ENCODE measurements around the gene GPR101. TPM values are rescaled to one million over a fixed set of nuclear protein-coding genes. Genes with fewer than 3 reads are reported as not detected.

The GPR101 gene
- total RNA-seq, 1 experiment from 2014 or later: not detected

DNA sequence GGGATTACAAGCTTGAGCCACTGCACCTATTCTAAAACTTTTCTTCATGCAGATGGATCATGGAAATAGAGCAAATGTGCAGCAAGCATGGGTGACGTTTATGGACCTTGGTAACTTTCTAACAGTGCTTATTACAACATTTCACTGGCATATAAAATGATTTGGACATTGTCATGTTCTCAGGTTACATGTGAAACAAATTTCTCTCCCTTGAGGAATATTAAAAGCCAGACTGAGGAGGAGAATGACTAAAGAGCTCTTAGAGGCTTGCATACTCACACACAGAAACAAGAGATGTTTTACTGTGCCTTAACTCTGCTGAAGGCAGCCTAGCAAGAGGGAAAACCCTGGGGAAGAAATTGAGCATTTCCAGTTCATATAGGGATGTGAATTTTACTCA is 38.6 kb upstream of the GPR101 start:
- H3K4ac ChIP-seq (ENCODE audit: low read depth, low read length): no peak overlapping the region
- peaks cover 29 to 35% of the 10 kb centered on the region in 2 experiments for H3K9me3 Mint-ChIP-seq
- no peak overlapping the region for H3K4me3 Mint-ChIP-seq
- H2AFZ ChIP-seq (ENCODE audit: low read length): no peak overlapping the region
- no peak overlapping the region for H2BK12ac ChIP-seq (ENCODE audit: insufficient read length, low read depth, low read length)
- no peak overlapping the region for H3T11ph ChIP-seq (ENCODE audit: low read length)
- no peaks in the 10 kb centered on the region; a peak in 1 of 7 replicates for H3K36me3 Mint-ChIP-seq (ENCODE audit: insufficient read depth in 1 of 3, low read depth in 3 of 3)
- no peak for TF ChIP-seq CTCF (conservative IDR thresholded peaks at IDR 0.05)
- H3K14ac ChIP-seq (ENCODE audit: insufficient read depth, low read length): no peak overlapping the region
- H3K56ac ChIP-seq (ENCODE audit: insufficient read length, low read depth, low read length): no peak overlapping the region
- no peak overlapping the region for H2BK120ac ChIP-seq (ENCODE audit: low read depth, low read length, poor library complexity, severe bottlenecking)
- H4K91ac ChIP-seq (ENCODE audit: insufficient read length, low read depth, low read length): no peak overlapping the region
- no peaks in the 10 kb centered on the region for H3K27me3 ChIP-seq (ENCODE audit: insufficient read depth, low read length)
- H4K5ac ChIP-seq (ENCODE audit: insufficient read length, low read depth, low read length): no peak overlapping the region
- peaks cover 3% of the 10 kb centered on the region; the same call in 1 of the 2 replicates for H3K27me3 Mint-ChIP-seq (ENCODE audit: low read depth)
- no peaks in the 10 kb centered on the region for H3K79me2 ChIP-seq (ENCODE audit: insufficient read depth, low read length)
- H3K4me1 Mint-ChIP-seq: no peaks in the 10 kb centered on the region
- H3K27ac ChIP-seq (ENCODE audit: insufficient read length, low read depth, low read length): no peak overlapping the region
- H2BK20ac ChIP-seq (ENCODE audit: low read depth, low read length, poor library complexity, severe bottlenecking): no peak overlapping the region
- no peaks in the 10 kb centered on the region for H3K4me1 ChIP-seq (ENCODE audit: insufficient read depth, low read length)
- H4K8ac ChIP-seq (replicated peaks; ENCODE audit: insufficient read length, low read depth, low read length): no peak overlapping the region
- DNase-seq: no peak
- H3K18ac ChIP-seq (ENCODE audit: insufficient read length, low read depth, low read length): no peak overlapping the region
- no peak overlapping the region for H3K4me2 ChIP-seq (ENCODE audit: insufficient read depth, insufficient read length, low read length)
- H3K23ac ChIP-seq (ENCODE audit: insufficient read length, low read depth, low read length): no peak overlapping the region
- no peaks in the 10 kb centered on the region for H3K23me2 ChIP-seq (ENCODE audit: insufficient read length, low read depth, low read length, poor library complexity, severe bottlenecking)
- H2BK5ac ChIP-seq (ENCODE audit: insufficient read length, low read length): no peak overlapping the region
- H2BK15ac ChIP-seq (ENCODE audit: low read depth, low read length): no peak overlapping the region
- H2AK5ac ChIP-seq (ENCODE audit: insufficient read length, low read length): no peak overlapping the region
- peaks cover 20% of the 10 kb centered on the region for H3K9me3 ChIP-seq (ENCODE audit: control insufficient read depth, low read depth, low read length)
- no CpG with 5 or more reads among the region's 1 CpG for WGBS (ENCODE audit: extremely low coverage, insufficient read length, low lambda C conversion rate)
- H3K9ac ChIP-seq (ENCODE audit: extremely low read depth, insufficient read length, low read length): no peak overlapping the region
- no peaks in the 10 kb centered on the region for H3K79me1 ChIP-seq (ENCODE audit: insufficient read depth, low read depth, low read length, poor library complexity, severe bottlenecking)
- H4K20me1 ChIP-seq (ENCODE audit: control insufficient read depth, insufficient read depth, insufficient read length): no peaks in the 10 kb centered on the region
- no peak overlapping the region for H3K27ac Mint-ChIP-seq

Measured in H9 (cell line).